GM21723 (cell line): Measurements from ENCODE around the gene ATF7IP2.
"Not testable (repeated sequence)": the region's sequence is repeated elsewhere in the genome, so short reads cannot be mapped to it uniquely, and the experiment has no call there.

ENCODE experiments used
- ATAC-seq: cut with Tn5 transposase; IDR thresholded peaks from one replicate; pipeline ENCODE4 v1.9.1; 2021; ENCODE audit warnings: mild to moderate bottlenecking, moderate library complexity; ENCODE audit not compliant: unreplicated experiment

Gene ATF7IP2

DNA sequence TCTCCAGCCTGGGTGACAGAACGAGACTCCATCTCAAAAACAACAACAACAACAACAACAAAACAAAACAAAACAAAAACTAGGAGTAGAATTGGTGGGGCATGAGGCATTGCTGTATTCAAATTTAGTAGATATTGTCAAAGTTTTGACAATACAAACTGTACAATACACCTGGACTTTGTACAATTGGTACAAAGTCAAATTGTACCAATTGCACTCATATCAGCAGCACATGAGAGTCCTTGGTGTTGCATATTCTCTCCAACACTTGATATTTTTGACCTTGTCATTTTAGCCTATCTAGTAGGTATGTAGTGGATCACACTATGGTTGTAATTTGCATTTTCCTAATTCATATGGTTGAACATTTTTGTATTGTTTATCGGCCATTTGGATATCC, 14.3 kb upstream of the ATF7IP2 start:
- no peak for ATAC-seq

GRCh38 chr16:10373556-10373955, 12.3 kb upstream of the ATF7IP2 start:
- ATAC-seq = no peak

GRCh38 chr16:10376229-10376628, 9.6 kb upstream of the ATF7IP2 start:
- ATAC-seq = no peak

GRCh38 chr16:10383626-10384025, 2.2 kb upstream of the ATF7IP2 start:
- no peak for ATAC-seq

DNA sequence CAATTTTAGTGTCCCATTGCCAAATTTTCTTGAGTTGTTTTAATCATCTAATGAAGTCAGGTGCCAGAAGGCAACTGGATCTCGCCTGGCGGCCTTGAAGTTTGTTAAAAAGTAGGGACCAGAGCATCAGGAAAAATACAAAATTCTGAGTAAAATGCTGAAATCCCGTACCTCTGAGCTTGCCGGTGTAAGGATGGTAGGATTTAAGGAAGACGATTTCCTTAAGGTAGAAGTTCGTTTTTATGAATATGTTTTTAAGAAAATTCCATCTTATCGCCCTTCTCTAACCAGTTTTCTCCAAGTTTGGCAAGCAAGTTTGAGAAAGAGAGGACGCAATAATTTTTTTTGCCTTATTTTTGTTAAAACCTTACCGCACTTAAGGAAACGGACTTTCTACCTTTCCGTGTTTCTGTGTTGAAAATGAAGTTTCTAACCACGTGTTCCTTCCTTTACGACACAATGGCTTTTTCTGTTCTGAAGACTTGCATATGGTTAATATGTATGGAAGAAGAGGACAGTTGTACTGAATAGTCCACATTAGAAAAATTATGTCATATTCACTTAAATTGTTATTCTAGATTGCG, 748 bp downstream of the ATF7IP2 start:
- ATAC-seq = no peak

DNA sequence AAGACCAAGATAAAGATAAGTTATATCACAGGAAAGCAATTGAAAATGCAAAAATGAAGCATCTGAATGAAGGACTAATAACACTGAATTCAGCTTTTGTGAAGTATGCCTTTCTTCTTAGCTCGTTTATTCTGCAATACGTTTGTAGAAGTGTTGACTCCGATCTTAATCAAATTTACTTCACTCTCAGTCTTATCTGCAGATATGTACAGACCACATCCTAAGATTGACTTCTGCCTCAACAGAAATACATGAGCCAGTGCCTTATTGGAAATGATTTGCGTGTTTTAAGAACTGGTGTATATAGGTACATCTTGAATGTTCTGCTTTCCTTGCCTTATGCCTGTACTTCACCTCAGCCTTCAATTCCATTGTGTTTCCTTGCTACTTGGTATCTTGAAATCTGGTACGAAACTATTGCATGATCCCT, 1.3 kb downstream of the ATF7IP2 start:
- ATAC-seq = no peak

- ATAC-seq = no peak
Measured at GRCh38 chr16:10388988-10389387, 3.1 kb downstream of the ATF7IP2 start.

GRCh38 chr16:10390330-10390729, 4.5 kb downstream of the ATF7IP2 start:
- no peak for ATAC-seq

- no peak for ATAC-seq
Measured at GRCh38 chr16:10390867-10391266, 5.0 kb downstream of the ATF7IP2 start.

DNA sequence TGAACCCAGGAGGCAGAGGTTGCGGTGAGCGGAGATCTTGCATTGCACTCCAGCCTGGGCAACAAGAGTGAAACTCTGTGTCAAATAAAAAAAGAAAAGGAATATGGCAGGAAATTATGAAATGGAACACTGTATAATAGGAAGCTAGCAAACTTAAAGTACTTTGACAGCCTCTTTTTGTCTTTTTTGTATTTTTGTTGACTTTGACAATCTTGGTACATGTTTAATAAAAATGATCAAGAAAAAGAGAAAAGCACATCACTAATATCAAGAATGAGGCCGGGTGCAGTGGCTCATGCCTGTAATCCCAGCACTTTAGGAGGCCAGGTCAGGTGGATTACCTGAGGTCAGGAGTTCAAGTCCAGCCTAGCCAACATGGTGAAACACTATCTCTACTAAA, 5.5 kb downstream of the ATF7IP2 start:
- ATAC-seq = no peak

GRCh38 chr16:10402975-10403374, 17.1 kb downstream of the ATF7IP2 start:
- ATAC-seq = no peak

DNA sequence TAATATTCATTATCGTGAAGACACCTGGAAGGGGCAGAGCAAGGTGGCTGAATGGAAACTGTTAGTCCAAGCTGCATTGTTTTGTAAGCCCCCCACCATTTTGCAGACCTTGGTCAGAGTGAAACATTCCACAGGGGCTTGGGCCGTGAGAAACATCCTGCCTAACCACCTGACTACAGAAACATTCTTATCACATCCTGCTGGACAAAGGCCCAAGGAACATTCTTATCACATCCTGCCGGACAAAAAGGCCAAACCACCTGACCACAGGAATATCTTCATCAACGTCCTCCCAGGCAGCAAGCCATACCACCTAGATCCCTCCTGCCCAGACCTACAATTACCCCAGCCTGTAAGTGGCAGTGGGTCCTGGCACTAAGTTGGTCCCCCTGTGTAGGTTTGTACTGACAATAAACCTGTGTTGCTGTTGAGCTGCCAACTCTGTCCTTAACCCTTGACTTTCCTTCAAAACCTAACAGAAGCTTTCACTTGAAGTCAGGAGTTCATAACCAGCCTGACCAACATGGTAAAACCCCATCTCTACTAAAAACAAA, 19.6 kb downstream of the ATF7IP2 start:
- no peak for ATAC-seq

DNA sequence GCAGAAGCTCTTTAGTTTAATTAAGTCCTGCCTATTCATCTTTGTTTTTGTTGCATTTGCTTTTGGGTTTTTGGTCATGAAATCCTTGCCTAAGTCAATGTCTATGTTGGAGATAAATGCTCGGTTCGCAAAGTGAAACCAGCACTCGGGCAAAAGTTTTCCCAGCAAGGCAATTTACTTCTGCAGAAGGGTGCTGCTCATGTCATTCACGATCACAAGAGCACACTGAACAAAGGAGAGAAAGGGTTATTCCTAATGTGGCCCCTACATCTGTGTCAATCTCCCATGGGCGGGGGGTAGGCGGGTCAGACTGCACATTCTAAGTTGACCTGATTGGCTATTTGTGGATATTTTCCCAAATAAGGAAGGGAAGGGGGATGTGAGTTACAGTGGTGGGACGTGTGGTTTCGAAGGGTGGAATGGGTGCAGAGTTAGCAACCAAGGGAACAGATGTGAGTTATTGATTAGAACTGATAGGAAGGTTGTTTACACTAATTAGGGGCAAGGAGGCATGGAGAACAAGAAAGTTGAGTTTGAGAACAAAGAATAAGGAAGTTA, 23.0 kb downstream of the ATF7IP2 start:
- ATAC-seq = no peak

GRCh38 chr16:10409713-10410112, 23.9 kb downstream of the ATF7IP2 start:
- ATAC-seq = not testable (repeated sequence)

- ATAC-seq = no peak
Measured at GRCh38 chr16:10410469-10410868, 24.6 kb downstream of the ATF7IP2 start.

DNA sequence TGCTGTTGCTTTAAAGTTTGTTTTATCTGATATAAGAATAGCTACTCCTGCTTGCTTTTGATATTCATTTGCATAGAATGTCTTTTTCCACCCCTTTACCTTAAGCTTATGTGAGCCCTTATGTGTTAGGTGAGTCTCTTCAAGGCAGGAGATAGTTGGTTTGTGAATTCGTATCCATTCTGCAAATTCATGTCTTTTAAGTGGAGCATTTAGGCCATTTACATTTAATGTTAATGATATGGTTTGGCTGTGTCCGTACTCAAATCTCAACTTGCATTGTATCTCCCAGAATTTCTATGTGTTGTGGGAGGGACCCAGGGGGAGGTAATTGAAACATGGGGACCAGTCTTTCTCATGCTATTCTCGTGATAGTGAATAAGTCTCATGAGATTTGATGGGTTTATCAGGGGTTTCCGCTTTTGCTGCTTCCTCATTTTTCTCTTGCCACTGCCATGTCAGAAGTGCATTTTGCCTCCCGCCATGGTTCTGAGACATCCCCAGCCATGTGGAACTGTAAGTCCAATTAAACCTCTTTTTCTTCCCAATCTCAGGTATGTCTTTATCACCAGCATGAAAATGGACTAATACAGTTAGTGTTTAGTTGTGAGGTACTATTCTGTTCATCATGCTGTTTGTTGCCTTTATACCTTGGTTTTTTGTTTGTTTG, 27.2 kb downstream of the ATF7IP2 start:
- ATAC-seq = no peak

DNA sequence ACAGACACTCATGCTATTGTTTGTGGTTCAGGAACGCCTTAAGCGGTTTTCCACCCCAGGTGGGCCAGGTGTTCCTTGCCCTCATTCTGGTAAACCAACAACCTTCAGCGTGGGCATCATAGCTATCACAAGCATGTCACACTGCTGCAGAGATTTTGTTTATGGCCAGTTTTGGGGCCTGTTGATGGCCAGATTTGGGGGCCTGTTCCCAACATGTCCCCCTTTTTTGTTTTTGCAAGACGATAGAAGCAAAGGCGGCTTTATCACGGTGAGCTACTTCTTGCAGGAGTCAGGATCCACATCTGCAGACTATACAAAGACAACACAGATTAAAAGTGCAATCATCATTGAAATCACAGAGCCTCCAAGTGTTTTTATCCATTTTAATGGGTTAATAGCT, 32.3 kb downstream of the ATF7IP2 start:
- not testable (repeated sequence) for ATAC-seq

GRCh38 chr16:10419701-10420100, 33.8 kb downstream of the ATF7IP2 start:
- ATAC-seq = no peak

- ATAC-seq = no peak
Measured at GRCh38 chr16:10421596-10421995, 35.7 kb downstream of the ATF7IP2 start.

DNA sequence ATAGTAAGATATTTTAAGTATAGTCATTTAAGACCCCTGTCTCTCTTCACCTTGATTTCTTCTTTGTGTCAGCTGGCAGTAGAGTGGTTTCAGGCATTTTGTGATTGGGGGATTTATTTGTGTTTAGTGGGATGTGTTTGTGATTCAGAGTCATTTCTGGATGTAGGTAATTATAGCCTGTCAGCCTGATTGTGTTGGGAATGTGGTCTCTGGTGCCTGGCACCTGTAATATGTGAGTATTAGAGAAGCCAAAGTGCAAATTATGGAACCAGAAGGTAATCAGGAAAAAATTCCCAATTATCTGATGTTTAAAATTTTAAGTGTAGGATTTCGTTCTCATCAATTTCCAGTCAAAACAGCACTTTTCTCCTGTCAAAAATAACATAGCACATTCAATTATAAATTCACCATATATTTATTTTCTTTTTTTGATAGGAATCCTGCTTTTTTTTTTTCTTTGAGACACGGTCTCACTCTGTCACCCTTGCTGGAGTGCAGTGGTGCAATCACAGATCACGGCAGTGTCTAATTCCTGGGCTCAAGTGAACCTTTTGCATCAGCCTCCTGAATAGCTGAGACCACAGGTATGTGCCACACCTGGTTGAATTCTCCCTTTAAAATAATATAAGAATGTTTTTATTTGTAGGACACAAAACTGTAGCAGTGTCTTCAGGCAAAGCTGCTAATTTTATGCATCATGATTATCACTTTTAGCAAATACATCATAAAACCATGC, 42.7 kb downstream of the ATF7IP2 start:
- ATAC-seq = no peak

GRCh38 chr16:10429299-10429969, 43.6 kb downstream of the ATF7IP2 start:
- not testable (repeated sequence) for ATAC-seq
